ENCODE data around the gene DYNC1I1. TPM values are rescaled to one million over a fixed set of nuclear protein-coding genes. Genes with fewer than 3 reads are reported as not detected.

DYNC1I1 gene
- total RNA-seq, 4 donors from 2014 or later = 1.9 to 17.9 (median 8.7) TPM

- H3K4me1 ChIP-seq = no peaks in the 10 kb centered on the region
- TF ChIP-seq POLR2A (IDR thresholded peaks at IDR 0.05) = no peak
- no peak for TF ChIP-seq CTCF (IDR thresholded peaks at IDR 0.05)
- no peak overlapping the region for H3K4me3 ChIP-seq
- H3K27me3 ChIP-seq = no peaks in the 10 kb centered on the region
- no peak for DNase-seq
- intact Hi-C loops (cut with DNase I; ENCODE audit: low total_unique reads) = no loop called here
- no peak overlapping the region for H3K27ac ChIP-seq
- no peaks in the 10 kb centered on the region for H3K36me3 ChIP-seq
- H3K9me3 ChIP-seq = no peaks in the 10 kb centered on the region
These were observed 346.2 kb downstream of the DYNC1I1 start for GRCh38 chr7:96118449-96119001.

GRCh38 chr7:96120445-96121225 lies 348.3 kb downstream of the DYNC1I1 start:
- intact Hi-C loops (cut with DNase I; ENCODE audit: low total_unique reads) = no loop called here
- H3K27me3 ChIP-seq = no peaks in the 10 kb centered on the region
- no peaks in the 10 kb centered on the region for H3K36me3 ChIP-seq
- no peaks in the 10 kb centered on the region for H3K9me3 ChIP-seq
- TF ChIP-seq CTCF (IDR thresholded peaks at IDR 0.05) (no peak), POLR2A (IDR thresholded peaks at IDR 0.05) (no peak)
- no peaks in the 10 kb centered on the region for H3K4me1 ChIP-seq
- no peak for DNase-seq
- H3K27ac ChIP-seq = no peak overlapping the region
- no peak overlapping the region for H3K4me3 ChIP-seq

- H3K9me3 ChIP-seq = no peaks in the 10 kb centered on the region
- intact Hi-C loops (cut with DNase I; ENCODE audit: low total_unique reads) = no loop called here
- H3K36me3 ChIP-seq = no peaks in the 10 kb centered on the region
- no peak overlapping the region for H3K27ac ChIP-seq
- DNase-seq = no peak
- H3K4me3 ChIP-seq = no peak overlapping the region
- TF ChIP-seq POLR2A (IDR thresholded peaks at IDR 0.05) (no peak), CTCF (IDR thresholded peaks at IDR 0.05) (no peak)
- no peaks in the 10 kb centered on the region for H3K4me1 ChIP-seq
- no peaks in the 10 kb centered on the region for H3K27me3 ChIP-seq
These were observed 349.4 kb downstream of the DYNC1I1 start for GRCh38 chr7:96121752-96122151.

GRCh38 chr7:96122746-96123145 lies 350.4 kb downstream of the DYNC1I1 start:
- no peaks in the 10 kb centered on the region for H3K4me1 ChIP-seq
- H3K27me3 ChIP-seq = no peaks in the 10 kb centered on the region
- no peak overlapping the region for H3K4me3 ChIP-seq
- H3K36me3 ChIP-seq = no peaks in the 10 kb centered on the region
- DNase-seq = no peak
- no peaks in the 10 kb centered on the region for H3K9me3 ChIP-seq
- intact Hi-C loops (cut with DNase I; ENCODE audit: low total_unique reads) = no loop called here
- no peak overlapping the region for H3K27ac ChIP-seq
- TF ChIP-seq POLR2A (IDR thresholded peaks at IDR 0.05) (no peak), CTCF (IDR thresholded peaks at IDR 0.05) (no peak)

GRCh38 chr7:96126382-96126781 lies 354.0 kb downstream of the DYNC1I1 start:
- Histone ChIP-seq H3K27ac (no peak overlapping the region), H3K9me3 (no peaks in the 10 kb centered on the region), H3K27me3 (no peaks in the 10 kb centered on the region), H3K4me3 (no peak overlapping the region), H3K36me3 (no peaks in the 10 kb centered on the region), H3K4me1 (no peaks in the 10 kb centered on the region)
- no peak for TF ChIP-seq POLR2A (IDR thresholded peaks at IDR 0.05)
- intact Hi-C loops (cut with DNase I; ENCODE audit: low total_unique reads) = no loop called here
- no peak for DNase-seq
